Measurements from ENCODE around the gene RESP18.
A peak's percentile ranks its signal among the peaks of the same experiment; 100 is the strongest.

RESP18 gene

GRCh38 chr2:219308142-219309101 is 24.1 kb downstream of the RESP18 start (continued):
- TF ChIP-seq ZBTB49 (tag by site-specific recombination; IDR thresholded peaks at IDR 0.05; ENCODE audit: low read depth) (no peak), KLF17 (tag by site-specific recombination; IDR thresholded peaks at IDR 0.05) (peak; percentile 67; the same call in 1 of the 2 replicates), GLI2 (tag by site-specific recombination; IDR thresholded peaks at IDR 0.05; ENCODE audit: borderline replicate concordance, low read depth) (no peak), ZNF354C (tag by site-specific recombination; IDR thresholded peaks at IDR 0.05; ENCODE audit: borderline replicate concordance, low read depth) (no peak), ZBTB48 (tag by site-specific recombination; IDR thresholded peaks at IDR 0.05) (no peak), ZBTB21 (tag by site-specific recombination; IDR thresholded peaks at IDR 0.05) (no peak), ZNF558 (tag by site-specific recombination; IDR thresholded peaks at IDR 0.05) (no peak), HOXA7 (CRISPR knock-in tag; IDR thresholded peaks at IDR 0.05; ENCODE audit: borderline replicate concordance) (no peak), ZNF184 (tag by site-specific recombination; IDR thresholded peaks at IDR 0.05) (no peak), ZEB2 (tag by site-specific recombination; IDR thresholded peaks at IDR 0.05) (0 out of 2 replicates have a peak, but pooled peaks have one; percentile 24), ZNF658 (tag by site-specific recombination; IDR thresholded peaks at IDR 0.05) (no peak), ELK4 (IDR thresholded peaks at IDR 0.05; ENCODE audit: borderline replicate concordance, low read depth, low read length) (no peak), KLF8 (tag by site-specific recombination; IDR thresholded peaks at IDR 0.05) (peak; percentile 67; the same call in 1 of the 2 replicates), SP2 (tag by site-specific recombination; IDR thresholded peaks at IDR 0.05) (peak; percentile 25), ZNF639 (tag by site-specific recombination; IDR thresholded peaks at IDR 0.05) (0 out of 2 replicates have a peak, but pooled peaks have one; percentile 58), ZBTB8A (tag by site-specific recombination; IDR thresholded peaks at IDR 0.05) (no peak), GLIS2 (tag by site-specific recombination; IDR thresholded peaks at IDR 0.05) (0 out of 2 replicates have a peak, but pooled peaks have one; percentile 6), SP7 (tag by site-specific recombination; IDR thresholded peaks at IDR 0.05) (peak; percentile 69; the same call in 1 of the 2 replicates), ZNF629 (tag by site-specific recombination; IDR thresholded peaks at IDR 0.05) (peak; percentile 69; the same call in 1 of the 2 replicates), YY2 (tag by site-specific recombination; IDR thresholded peaks at IDR 0.05) (no peak), ZNF571 (tag by site-specific recombination; IDR thresholded peaks at IDR 0.05) (no peak), ZNF114 (tag by site-specific recombination; IDR thresholded peaks at IDR 0.05) (no peak), ZFHX2 (tag by site-specific recombination; conservative IDR thresholded peaks at IDR 0.05) (peak; percentile 78), ZNF610 (tag by site-specific recombination; IDR thresholded peaks at IDR 0.05; ENCODE audit: borderline replicate concordance) (no peak), ZNF433 (tag by site-specific recombination; IDR thresholded peaks at IDR 0.05; ENCODE audit: low read depth) (no peak), ZNF776 (tag by site-specific recombination; IDR thresholded peaks at IDR 0.05; ENCODE audit: borderline replicate concordance) (no peak), ZNF501 (tag by site-specific recombination; IDR thresholded peaks at IDR 0.05) (peak; percentile 41; the same call in 1 of the 2 replicates), SALL2 (tag by site-specific recombination; IDR thresholded peaks at IDR 0.05; ENCODE audit: borderline replicate concordance) (no peak), CTCF (tag by site-specific recombination; IDR thresholded peaks at IDR 0.05) (no peak), ZNF792 (tag by site-specific recombination; IDR thresholded peaks at IDR 0.05) (no peak), ZNF157 (tag by site-specific recombination; IDR thresholded peaks at IDR 0.05) (no peak), ZNF530 (tag by site-specific recombination; IDR thresholded peaks at IDR 0.05; ENCODE audit: low read depth) (no peak), ZFP37 (tag by site-specific recombination; IDR thresholded peaks at IDR 0.05) (0 out of 2 replicates have a peak, but pooled peaks have one; percentile 67)

Measured in HEK293 (cell line).